ENCODE results near the gene ZSWIM5. TPM values are rescaled to one million over a fixed set of nuclear protein-coding genes. Genes with fewer than 3 reads are reported as not detected.

Gene ZSWIM5
- total and polyA plus RNA-seq, 4 donors, result 0.67 to 2.9 (median 1.3) TPM

GRCh38 chr1:45177452-45177851 lies 29.0 kb downstream of the ZSWIM5 start:
- no peak overlapping the region for H3K27ac ChIP-seq (ENCODE audit: low read depth in 1 of 2, low read length in 2 of 2)
- H3K4me3 ChIP-seq (ENCODE audit: low read depth in 1 of 3, low read length in 3 of 3), result no peak overlapping the region
- no peak for DNase-seq (ENCODE audit: low spot score)
- H3K36me3 ChIP-seq (ENCODE audit: control insufficient read depth in 4 of 4, insufficient read depth in 3 of 4, low read depth in 1 of 4, low read length in 3 of 4), result no peaks in the 10 kb centered on the region
- peaks cover 0 to 4% (median under 1%) of the 10 kb centered on the region in 4 donors for H3K4me1 ChIP-seq (ENCODE audit: control insufficient read depth in 4 of 4, insufficient read depth in 4 of 4, low read length in 3 of 4)
- TF ChIP-seq FOXA2 (IDR thresholded peaks at IDR 0.05) (no peak), TAF1 (conservative IDR thresholded peaks at IDR 0.05) (no peak), JUND (IDR thresholded peaks at IDR 0.05) (no peak), RXRA (IDR thresholded peaks at IDR 0.05) (no peak), YY1 (IDR thresholded peaks at IDR 0.05) (no peak), FOXA1 (IDR thresholded peaks at IDR 0.05) (no peak), HNF4G (IDR thresholded peaks at IDR 0.05) (no peak), ATF3 (IDR thresholded peaks at IDR 0.05) (no peak), GABPA (IDR thresholded peaks at IDR 0.05 in 1 of 2, conservative IDR thresholded peaks at IDR 0.05 in 1 of 2) (no peak), ZBTB33 (IDR thresholded peaks at IDR 0.05) (no peak), SP1 (IDR thresholded peaks at IDR 0.05) (no peak), RAD21 (IDR thresholded peaks at IDR 0.05) (no peak), EGR1 (IDR thresholded peaks at IDR 0.05; ENCODE audit: low read depth in 2 of 2) (no peak), MAX (IDR thresholded peaks at IDR 0.05) (no peak)
- no peaks in the 10 kb centered on the region for H3K27me3 ChIP-seq (ENCODE audit: control insufficient read depth in 4 of 4, insufficient read depth in 4 of 4, low read length in 3 of 4)
- H3K9me3 ChIP-seq (ENCODE audit: control insufficient read depth in 4 of 4, low read length in 3 of 4), result peaks cover 0 to 3% (median 1%) of the 10 kb centered on the region in 4 donors
- no peak overlapping the region for H3K9ac ChIP-seq (ENCODE audit: low read depth in 1 of 2, low read length in 2 of 2)
- WGBS, result 97% methylated on average over 1 of the region's 1 CpG

GRCh38 chr1:45172764-45173163 lies 33.6 kb downstream of the ZSWIM5 start:
- H3K9ac ChIP-seq (ENCODE audit: low read depth in 1 of 2, low read length in 2 of 2), result no peak overlapping the region
- no peaks in the 10 kb centered on the region for H3K36me3 ChIP-seq (ENCODE audit: control insufficient read depth in 4 of 4, insufficient read depth in 3 of 4, low read depth in 1 of 4, low read length in 3 of 4)
- DNase-seq (ENCODE audit: low spot score), result no peak
- no peak for TF ChIP-seq REST (IDR thresholded peaks at IDR 0.05)
- TF ChIP-seq ZBTB33 (IDR thresholded peaks at IDR 0.05), result no peak
- no peak for TF ChIP-seq FOXA1 (IDR thresholded peaks at IDR 0.05)
- no peak for TF ChIP-seq SP1 (IDR thresholded peaks at IDR 0.05)
- H3K4me3 ChIP-seq (ENCODE audit: low read depth in 1 of 3, low read length in 3 of 3), result no peak overlapping the region
- no peak overlapping the region for H3K27ac ChIP-seq (ENCODE audit: low read depth in 1 of 2, low read length in 2 of 2)
- WGBS, result 88% methylated on average over 3 of the region's 3 CpGs
- peaks cover 0 to 8% (median 4%) of the 10 kb centered on the region in 4 donors for H3K4me1 ChIP-seq (ENCODE audit: control insufficient read depth in 4 of 4, insufficient read depth in 4 of 4, low read length in 3 of 4)
- no peaks in the 10 kb centered on the region for H3K9me3 ChIP-seq (ENCODE audit: control insufficient read depth in 4 of 4, low read length in 3 of 4)
- H3K27me3 ChIP-seq (ENCODE audit: control insufficient read depth in 4 of 4, insufficient read depth in 4 of 4, low read length in 3 of 4), result no peaks in the 10 kb centered on the region

All from liver (tissue), 9 donors.